ENCODE data around the gene TMC7.

TMC7 gene

GRCh38 chr16:19029980-19030379 is 46.2 kb downstream of the TMC7 start:
- in situ Hi-C loops (cut with HindIII; ENCODE audit: low sequenced_read_pairs), result no loop called here
- no peak for TF ChIP-seq CTCF (IDR thresholded peaks at IDR 0.05; ENCODE audit: low read depth, low read length, missing control alignments)
- H3K4me3 ChIP-seq (ENCODE audit: low read depth, low read length), result no peak overlapping the region
- DNase-seq (ENCODE audit: low read depth), result no peak

- no peak overlapping the region for H3K4me3 ChIP-seq (ENCODE audit: low read depth, low read length)
- DNase-seq (ENCODE audit: low read depth), result no peak
- in situ Hi-C loops (cut with HindIII; ENCODE audit: low sequenced_read_pairs), result no loop called here
- TF ChIP-seq CTCF (IDR thresholded peaks at IDR 0.05; ENCODE audit: low read depth, low read length, missing control alignments), result no peak
Observed at GRCh38 chr16:19031738-19032137, 48.0 kb downstream of the TMC7 start.

GRCh38 chr16:19033761-19034160 is 50.0 kb downstream of the TMC7 start:
- in situ Hi-C loops (cut with HindIII; ENCODE audit: low sequenced_read_pairs), result no loop called here
- DNase-seq (ENCODE audit: low read depth), result no peak
- no peak for TF ChIP-seq CTCF (IDR thresholded peaks at IDR 0.05; ENCODE audit: low read depth, low read length, missing control alignments)
- H3K4me3 ChIP-seq (ENCODE audit: low read depth, low read length), result no peak overlapping the region

DNA sequence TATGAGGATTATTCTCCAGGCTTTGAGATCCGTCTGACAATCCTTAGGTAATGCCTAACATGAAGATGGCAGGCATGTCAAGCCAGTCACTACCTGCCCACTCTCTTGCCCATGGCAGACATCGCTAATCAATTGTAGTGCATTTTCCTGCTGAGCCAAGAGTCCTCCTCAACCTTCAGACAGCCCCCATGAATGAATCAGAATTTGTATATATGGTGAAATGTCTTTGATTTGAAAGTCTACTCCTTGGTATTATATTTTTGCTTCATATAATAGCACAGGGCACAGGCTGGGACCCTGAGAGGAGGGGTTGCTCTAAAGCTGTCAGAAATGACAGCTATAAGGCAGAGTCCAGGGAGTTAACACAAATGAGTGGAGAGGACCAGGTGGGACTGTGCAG is 56.7 kb downstream of the TMC7 start:
- no peak for TF ChIP-seq CTCF (IDR thresholded peaks at IDR 0.05; ENCODE audit: low read depth, low read length, missing control alignments)
- H3K4me3 ChIP-seq (ENCODE audit: low read depth, low read length), result no peak overlapping the region
- no peak for DNase-seq (ENCODE audit: low read depth)
- in situ Hi-C loops (cut with HindIII; ENCODE audit: low sequenced_read_pairs), result no loop called here

GRCh38 chr16:19044769-19045168 is 61.0 kb downstream of the TMC7 start:
- no peak for TF ChIP-seq CTCF (IDR thresholded peaks at IDR 0.05; ENCODE audit: low read depth, low read length, missing control alignments)
- DNase-seq (ENCODE audit: low read depth), result no peak
- no peak overlapping the region for H3K4me3 ChIP-seq (ENCODE audit: low read depth, low read length)
- in situ Hi-C loops (cut with HindIII; ENCODE audit: low sequenced_read_pairs), result no loop called here

DNA sequence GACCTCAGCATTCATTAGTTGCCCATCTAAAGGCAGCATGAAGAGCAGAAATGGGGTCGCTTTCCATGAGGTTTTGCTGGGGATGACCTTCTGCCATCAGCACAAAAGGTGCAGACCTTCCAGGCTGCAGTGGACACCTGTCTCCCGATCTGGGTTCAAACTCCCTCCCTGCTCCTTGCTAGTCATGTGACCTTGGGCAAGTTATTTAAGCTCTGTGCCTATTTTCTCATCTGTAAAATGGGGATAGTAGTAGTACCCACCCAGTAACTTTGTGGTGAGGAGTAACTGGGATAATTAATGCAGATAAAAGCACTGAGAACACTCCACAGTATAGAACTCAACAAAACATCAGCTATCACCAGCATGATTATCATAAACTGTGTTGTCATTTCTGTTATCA is 62.3 kb downstream of the TMC7 start:
- DNase-seq (ENCODE audit: low read depth), result no peak
- H3K4me3 ChIP-seq (ENCODE audit: low read depth, low read length), result no peak overlapping the region
- no peak for TF ChIP-seq CTCF (IDR thresholded peaks at IDR 0.05; ENCODE audit: low read depth, low read length, missing control alignments)
- in situ Hi-C loops (cut with HindIII; ENCODE audit: low sequenced_read_pairs), result no loop called here

- no peak overlapping the region for H3K4me3 ChIP-seq (ENCODE audit: low read depth, low read length)
- DNase-seq (ENCODE audit: low read depth), result no peak
- TF ChIP-seq CTCF (IDR thresholded peaks at IDR 0.05; ENCODE audit: low read depth, low read length, missing control alignments), result no peak
- in situ Hi-C loops (cut with HindIII; ENCODE audit: low sequenced_read_pairs), result loop anchor here (5.0 kb wide), 1 partner anchor 90 kb away; no protein-coding TSS in a partner anchor
Observed at GRCh38 chr16:19062706-19063105, 79.0 kb downstream of the TMC7 start.
